Liver (tissue), 9 donors: Measurements from ENCODE around the gene EVC. TPM values are rescaled to one million over a fixed set of nuclear protein-coding genes. Genes with fewer than 3 reads are reported as not detected.

Experiments
- DNase-seq: peaks from one replicate; pipeline ENCODE4 v3.0.0-alpha.2; 2017; ENCODE audit warnings: low spot score
- H3K27ac ChIP-seq, 2 donors: one replicate each; pipeline ENCODE4 v1.7.0; 2013; ENCODE audit warnings: inconsistent platforms in 2 of 2, low read length in 2 of 2, control low read depth in 1 of 2, low read depth in 1 of 2, mild to moderate bottlenecking in 1 of 2
- H3K27me3 ChIP-seq, 4 donors: one replicate each; pipeline versions ENCODE4 v1.6.1 to v1.7.0; 2013; ENCODE audit warnings: low read length in 3 of 4, inconsistent platforms in 1 of 4, mild to moderate bottlenecking in 1 of 4, moderate library complexity in 1 of 4; ENCODE audit not compliant: control insufficient read depth in 4 of 4, insufficient read depth in 4 of 4
- H3K36me3 ChIP-seq, 4 donors: one replicate each; pipeline versions ENCODE4 v1.6.1 to v1.7.0; 2013; ENCODE audit warnings: low read length in 3 of 4, mild to moderate bottlenecking in 3 of 4, low read depth in 1 of 4, moderate library complexity in 1 of 4; ENCODE audit not compliant: control insufficient read depth in 4 of 4, insufficient read depth in 3 of 4
- H3K4me1 ChIP-seq, 4 donors: one replicate each; pipeline versions ENCODE4 v1.6.1 to v1.7.0; 2013; ENCODE audit warnings: low read length in 3 of 4, mild to moderate bottlenecking in 3 of 4, moderate library complexity in 1 of 4; ENCODE audit not compliant: control insufficient read depth in 4 of 4, insufficient read depth in 4 of 4
- H3K4me3 ChIP-seq, 3 donors: one replicate each; pipeline versions ENCODE4 v1.6.1 to v1.7.0; 2013; ENCODE audit warnings: low read length in 3 of 3, control low read depth in 1 of 3, low read depth in 1 of 3, mild to moderate bottlenecking in 1 of 3
- H3K9ac ChIP-seq, 2 donors: one replicate each; pipeline ENCODE4 v1.7.0; 2013; ENCODE audit warnings: low read length in 2 of 2, mild to moderate bottlenecking in 2 of 2, moderate library complexity in 2 of 2, control low read depth in 1 of 2, low read depth in 1 of 2
- H3K9me3 ChIP-seq, 4 donors: one replicate each; pipeline versions ENCODE4 v1.6.1 to v1.7.0; 2013; ENCODE audit warnings: low read length in 3 of 4; ENCODE audit not compliant: control insufficient read depth in 4 of 4
- EGR1 ChIP-seq, 2 donors: IDR thresholded peaks; 2 replicates each; pipeline ENCODE4 v1.6.1; 2016 to 2018; ENCODE audit warnings: antibody characterized with exemption in 2 of 2, low read depth in 2 of 2
- FOXA1 ChIP-seq: IDR thresholded peaks from 2 replicates; pipeline ENCODE4 v1.6.1; 2016; ENCODE audit warnings: antibody characterized with exemption
- FOXA2 ChIP-seq: IDR thresholded peaks from 2 replicates; pipeline ENCODE4 v1.6.1; 2016; ENCODE audit warnings: antibody characterized with exemption
- GABPA ChIP-seq, 2 donors: IDR thresholded peaks in 1 of 2; conservative IDR thresholded peaks in 1 of 2; 2 replicates each; pipeline ENCODE4 v1.6.1; 2016; ENCODE audit warnings: antibody characterized with exemption in 2 of 2, mild to moderate bottlenecking in 1 of 2, moderate library complexity in 1 of 2
- HNF4G ChIP-seq: IDR thresholded peaks from 2 replicates; pipeline ENCODE4 v1.6.1; 2016; ENCODE audit warnings: antibody characterized with exemption
- JUND ChIP-seq, 2 donors: IDR thresholded peaks; 2 replicates each; pipeline ENCODE4 v1.6.1; 2016; ENCODE audit warnings: antibody characterized with exemption in 2 of 2
- NR2F2 ChIP-seq: IDR thresholded peaks from 2 replicates; pipeline ENCODE4 v1.6.1; 2016; ENCODE audit warnings: antibody characterized with exemption
- RAD21 ChIP-seq, 2 donors: IDR thresholded peaks; 2 replicates each; pipeline ENCODE4 v1.6.1; 2016; ENCODE audit warnings: antibody characterized with exemption in 2 of 2, mild to moderate bottlenecking in 2 of 2
- REST ChIP-seq: IDR thresholded peaks from 2 replicates; pipeline ENCODE4 v1.6.1; 2016; ENCODE audit warnings: antibody characterized with exemption, mild to moderate bottlenecking
- RXRA ChIP-seq, 2 donors: IDR thresholded peaks; 2 replicates each; pipeline ENCODE4 v1.6.1; 2017 to 2018; ENCODE audit warnings: antibody characterized with exemption in 2 of 2, mild to moderate bottlenecking in 1 of 2
- SP1 ChIP-seq: IDR thresholded peaks from 2 replicates; pipeline ENCODE4 v1.6.1; 2018; ENCODE audit warnings: antibody characterized with exemption, mild to moderate bottlenecking
- TAF1 ChIP-seq: conservative IDR thresholded peaks from 2 replicates; pipeline ENCODE4 v1.6.1; 2016; ENCODE audit warnings: antibody characterized with exemption, mild to moderate bottlenecking
- YY1 ChIP-seq: IDR thresholded peaks from 2 replicates; pipeline ENCODE4 v1.6.1; 2016; ENCODE audit warnings: antibody characterized with exemption, mild to moderate bottlenecking
- ZBTB33 ChIP-seq: IDR thresholded peaks from 2 replicates; pipeline ENCODE4 v1.6.1; 2016; ENCODE audit warnings: antibody characterized with exemption
- WGBS: extraction: QIAGEN DNeasy Blood & Tissue Kit; methylation state at CpG from one replicate; pipeline ENCODE4 v1.1.7; 2013; 5-methylcytosine and 5-hydroxymethylcytosine counted together
- polyA plus RNA-seq, 2 donors: library from polyadenylated mRNA; stranded (reverse) in 1 of 2; unstranded in 1 of 2; fragments of 200-250 nt in 1 of 2; fragments of >200 nt in 1 of 2; fragmentation: Nextera tagmentation in 1 of 2; extraction: Ambion mirVana in 1 of 2; gene quantifications; one replicate each; pipeline versions ENCODE4 v1.2.1 to v1.2.3, GENCODE V29; 2013 to 2015
- total RNA-seq, 2 donors: library from RNA; depleted of rRNA; stranded (reverse); fragments of >200 nt; gene quantifications; one replicate each; pipeline ENCODE4 v1.2.3, GENCODE V29; 2014
- TF ChIP-seq, protein P1 (sequence below): IDR thresholded peaks from 2 replicates; pipeline ENCODE4 v1.6.1; 2016; ENCODE audit warnings: antibody characterized with exemption
- TF ChIP-seq, protein P2 (sequence below): IDR thresholded peaks from 2 replicates; pipeline ENCODE4 v1.6.1; 2016; ENCODE audit warnings: antibody characterized with exemption
- TF ChIP-seq, protein P3 (sequence below): fragments of 150-350 bp; IDR thresholded peaks from 2 replicates; pipeline ENCODE4 v1.5.1; 2017; ENCODE audit warnings: improper control_type of control experiment, low read depth, low read length; ENCODE audit not compliant: missing input control
- donor health status: healthy.
- donor health status: healthy.
- donor health status: healthy.
- donor health status: healthy.
- donor health status: healthy.

Gene EVC
- total RNA-seq (10 to 100 TPM in 1 of 2 donors, 1 to 10 TPM in 1; 4.9 to 10.9 TPM), polyA plus RNA-seq (1 to 10 TPM in 1 of 2 donors, under 1 TPM in 1; 0.76 to 1.5 TPM)

GRCh38 chr4:5710961-5711478 lies at the start of gene EVC:
Gene EVC, plus strand, starts transcription at chr4:5711201. Its CDS starts 180 bp downstream, at chr4:5711381.
- DNase-seq = peak; percentile 66
- no peak for TF ChIP-seq JUND (IDR thresholded peaks at IDR 0.05)
- TF ChIP-seq FOXA2 = no peak
- no peak for TF ChIP-seq RXRA (IDR thresholded peaks at IDR 0.05)
- TF ChIP-seq FOXA1 = no peak
- no peak for TF ChIP-seq GABPA (IDR thresholded peaks at IDR 0.05 in 1 of 2, conservative IDR thresholded peaks at IDR 0.05 in 1 of 2)
- TF ChIP-seq TAF1 = no peak
- no peak for TF ChIP-seq EGR1 (IDR thresholded peaks at IDR 0.05; ENCODE audit: low read depth in 2 of 2)
- TF ChIP-seq SP1 = no peak
- TF ChIP-seq YY1 = no peak
- no peak for TF ChIP-seq HNF4G
- no peak for TF ChIP-seq RAD21 (IDR thresholded peaks at IDR 0.05)
- TF ChIP-seq, protein P1, sequence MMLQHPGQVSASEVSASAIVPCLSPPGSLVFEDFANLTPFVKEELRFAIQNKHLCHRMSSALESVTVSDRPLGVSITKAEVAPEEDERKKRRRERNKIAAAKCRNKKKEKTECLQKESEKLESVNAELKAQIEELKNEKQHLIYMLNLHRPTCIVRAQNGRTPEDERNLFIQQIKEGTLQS = no peak
- TF ChIP-seq, protein P2, sequence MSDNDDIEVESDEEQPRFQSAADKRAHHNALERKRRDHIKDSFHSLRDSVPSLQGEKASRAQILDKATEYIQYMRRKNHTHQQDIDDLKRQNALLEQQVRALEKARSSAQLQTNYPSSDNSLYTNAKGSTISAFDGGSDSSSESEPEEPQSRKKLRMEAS = no peak
- TF ChIP-seq NR2F2 = no peak
- TF ChIP-seq REST = no peak
- TF ChIP-seq, protein P3, sequence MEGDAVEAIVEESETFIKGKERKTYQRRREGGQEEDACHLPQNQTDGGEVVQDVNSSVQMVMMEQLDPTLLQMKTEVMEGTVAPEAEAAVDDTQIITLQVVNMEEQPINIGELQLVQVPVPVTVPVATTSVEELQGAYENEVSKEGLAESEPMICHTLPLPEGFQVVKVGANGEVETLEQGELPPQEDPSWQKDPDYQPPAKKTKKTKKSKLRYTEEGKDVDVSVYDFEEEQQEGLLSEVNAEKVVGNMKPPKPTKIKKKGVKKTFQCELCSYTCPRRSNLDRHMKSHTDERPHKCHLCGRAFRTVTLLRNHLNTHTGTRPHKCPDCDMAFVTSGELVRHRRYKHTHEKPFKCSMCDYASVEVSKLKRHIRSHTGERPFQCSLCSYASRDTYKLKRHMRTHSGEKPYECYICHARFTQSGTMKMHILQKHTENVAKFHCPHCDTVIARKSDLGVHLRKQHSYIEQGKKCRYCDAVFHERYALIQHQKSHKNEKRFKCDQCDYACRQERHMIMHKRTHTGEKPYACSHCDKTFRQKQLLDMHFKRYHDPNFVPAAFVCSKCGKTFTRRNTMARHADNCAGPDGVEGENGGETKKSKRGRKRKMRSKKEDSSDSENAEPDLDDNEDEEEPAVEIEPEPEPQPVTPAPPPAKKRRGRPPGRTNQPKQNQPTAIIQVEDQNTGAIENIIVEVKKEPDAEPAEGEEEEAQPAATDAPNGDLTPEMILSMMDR = no peak
- no peak for TF ChIP-seq ZBTB33
- Histone ChIP-seq H3K27me3 (peaks cover 0 to 10% (median 1%) of the 10 kb centered on the region in 4 donors), H3K4me1 (peaks cover 0 to 28% (median 15%) of the 10 kb centered on the region in 4 donors), H3K4me3 (peak within 1 kb of the TSS; percentile 32 to 62 (median 59)), H3K27ac (peak within 1 kb of the TSS in 1 of 2 donors; percentile 43), H3K9me3 (peaks cover 0 to 2% (median 0%) of the 10 kb centered on the region in 4 donors), H3K9ac (peak within 1 kb of the TSS in 1 of 2 donors; percentile 6), H3K36me3 (no peaks in the 10 kb centered on the region)
- WGBS = 2% methylated on average over 49 of the region's 49 CpGs
